ENCODE data around the gene KCNMA1. TPM values are rescaled to one million over a fixed set of nuclear protein-coding genes. Genes with fewer than 3 reads are reported as not detected.

The KCNMA1 gene
- total and polyA plus RNA-seq, 9 of the 15 experiments (the other 6 are each of a cell fraction or from before 2014, with no cell fraction given) = 0.01 to 0.95 (median 0.15) TPM; not detected in 4

DNA sequence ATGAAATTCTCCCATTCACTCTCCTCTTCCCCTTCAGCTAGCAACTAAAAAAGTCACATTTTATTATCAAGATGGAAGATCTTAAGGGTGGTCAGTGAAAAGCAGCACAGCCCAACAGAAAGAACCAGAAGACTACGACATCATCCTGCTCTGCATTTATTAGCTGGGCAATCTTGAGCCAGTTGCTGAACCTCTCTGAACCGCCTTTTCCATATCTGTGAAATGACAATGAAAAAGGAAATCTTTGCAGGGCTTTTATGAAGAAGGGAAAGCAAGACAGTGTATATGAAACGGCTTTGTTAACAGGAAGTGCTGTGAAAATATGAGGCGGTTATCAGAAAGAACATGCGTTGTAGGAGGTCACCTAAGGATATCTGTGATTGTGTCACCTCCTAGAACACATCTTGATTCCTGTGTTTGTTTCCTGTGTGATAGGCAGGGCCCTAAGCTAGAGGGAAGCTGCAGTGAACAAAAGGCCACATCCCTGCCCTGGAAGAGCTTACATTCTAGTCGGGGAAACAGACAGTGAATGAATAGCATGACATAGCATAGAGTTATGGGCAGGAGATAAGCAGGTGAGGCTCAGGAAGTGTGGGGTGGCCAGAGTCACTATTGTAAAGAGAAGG lies 36.0 kb upstream of the KCNMA1 start (continued):
- TF ChIP-seq CTCFL (IDR thresholded peaks at IDR 0.05; ENCODE audit: borderline replicate concordance, insufficient read depth, low read depth, low read length, poor library complexity, severe bottlenecking) (no peak), CHCHD3 (CRISPR knock-in tag; IDR thresholded peaks at IDR 0.05) (no peak), WHSC1 (IDR thresholded peaks at IDR 0.05; ENCODE audit: low read length) (no peak), ZNF668 (CRISPR knock-in tag; IDR thresholded peaks at IDR 0.05) (no peak), RNF2 (IDR thresholded peaks at IDR 0.05) (no peak), MAFF (IDR thresholded peaks at IDR 0.05; ENCODE audit: low read length) (no peak), CBFA2T3 (IDR thresholded peaks at IDR 0.05) (peak; percentile 69), MAZ (CRISPR knock-in tag; conservative IDR thresholded peaks at IDR 0.05 in 1 of 2, IDR thresholded peaks at IDR 0.05 in 1 of 2) (no peak), ZNF696 (CRISPR knock-in tag; conservative IDR thresholded peaks at IDR 0.05) (no peak), POLR2A (conservative IDR thresholded peaks at IDR 0.05) (no peak), RAD21 (CRISPR knock-in tag; conservative IDR thresholded peaks at IDR 0.05 in 1 of 2, IDR thresholded peaks at IDR 0.05 in 1 of 2) (no peak), PRMT5 (CRISPR knock-in tag; IDR thresholded peaks at IDR 0.05) (no peak), GATAD2A (IDR thresholded peaks at IDR 0.05) (no peak), HNRNPK (IDR thresholded peaks at IDR 0.05; ENCODE audit: low read depth, low read length, poor library complexity, severe bottlenecking) (no peak), TAF15 (IDR thresholded peaks at IDR 0.05; ENCODE audit: low read depth, low read length) (no peak), LEF1 (IDR thresholded peaks at IDR 0.05) (no peak), ZNF695 (CRISPR knock-in tag; IDR thresholded peaks at IDR 0.05) (no peak)
